ENCODE results near the gene SLC9A6. TPM values are rescaled to one million over a fixed set of nuclear protein-coding genes. Genes with fewer than 3 reads are reported as not detected.

Gene SLC9A6
- total and polyA plus RNA-seq, 2 of the 13 experiments (the other 11 are each of a cell fraction or from before 2014, with no cell fraction given), result 3.9 to 8.0 TPM

DNA sequence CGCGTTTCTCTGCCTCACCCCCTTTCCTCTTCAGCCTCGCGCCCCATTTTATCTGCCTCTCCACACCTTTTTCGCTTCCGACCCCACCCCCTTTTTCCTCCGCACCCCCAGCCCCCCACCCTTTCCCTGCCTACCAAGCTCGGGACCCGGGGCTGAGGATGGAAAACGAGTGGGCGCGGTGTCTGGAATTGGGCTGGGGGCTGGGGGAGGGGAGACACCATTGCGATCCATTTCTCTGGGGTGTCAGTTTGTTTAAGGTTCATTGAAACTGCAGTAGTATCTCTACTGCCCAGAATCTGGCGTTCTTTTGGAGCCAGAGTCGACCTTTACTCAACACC is 707 bp downstream of the SLC9A6 start (continued):
- TF ChIP-seq KMT2B (CRISPR knock-in tag; IDR thresholded peaks at IDR 0.05) (no peak), HNF4A (CRISPR knock-in tag; IDR thresholded peaks at IDR 0.05) (no peak), ZNF564 (CRISPR knock-in tag; IDR thresholded peaks at IDR 0.05) (no peak), MAFK (conservative IDR thresholded peaks at IDR 0.05 in 1 of 2, IDR thresholded peaks at IDR 0.05 in 1 of 2; ENCODE audit: low read length in 2 of 2) (no peak), SUZ12 (IDR thresholded peaks at IDR 0.05; ENCODE audit: low read depth, low read length) (no peak), NKX3-1 (CRISPR knock-in tag; IDR thresholded peaks at IDR 0.05) (no peak), KMT2A (CRISPR knock-in tag; IDR thresholded peaks at IDR 0.05) (no peak)

DNA sequence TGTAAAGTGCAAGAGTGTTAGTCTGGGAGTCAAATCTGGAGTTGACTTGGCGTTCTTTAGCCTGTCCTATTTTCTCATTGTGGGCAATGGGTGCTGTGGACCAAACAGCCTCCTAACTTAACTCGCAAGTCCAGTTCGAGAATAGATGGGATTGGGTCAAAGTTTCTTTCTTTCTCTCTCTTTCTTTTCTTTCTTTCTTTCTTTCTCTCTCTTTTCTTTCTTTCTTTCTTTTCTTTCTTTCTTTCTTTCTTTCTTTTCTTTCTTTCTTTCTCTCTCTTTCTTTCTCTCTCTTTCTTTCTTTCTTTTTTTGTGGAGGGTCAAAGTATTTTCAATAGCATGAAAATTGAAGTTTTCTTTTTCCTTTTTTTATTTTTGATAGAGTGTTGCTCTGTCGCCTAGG is 3.0 kb downstream of the SLC9A6 start:
- Histone ChIP-seq H3K4me2 (ENCODE audit: low read depth, low read length) (no peak overlapping the region), H3K4me3 (replicated peaks in 1 of 3; ENCODE audit: insufficient read depth in 1 of 3, low read depth in 2 of 3, low read length in 3 of 3) (no peak overlapping the region), H3K27ac (ENCODE audit: extremely low read length, insufficient read depth, low read length) (no peak overlapping the region), H3K27me3 (ENCODE audit: control insufficient read depth in 1 of 2, insufficient read depth in 2 of 2, low read length in 2 of 2) (no peaks in the 10 kb centered on the region), H3K36me3 (replicated peaks in 1 of 2; ENCODE audit: control insufficient read depth in 1 of 2, insufficient read depth in 2 of 2, low read length in 2 of 2) (no peaks in the 10 kb centered on the region; a peak in 1 of 5 replicates), H3K79me2 (ENCODE audit: insufficient read depth, low read length) (no peaks in the 10 kb centered on the region), H3K9me3 (ENCODE audit: low read length) (no peaks in the 10 kb centered on the region), H4K20me1 (ENCODE audit: insufficient read depth, low read length) (no peaks in the 10 kb centered on the region), H3K9ac (ENCODE audit: insufficient read depth, low read depth, low read length) (no peak overlapping the region), H2AFZ (ENCODE audit: low read length) (no peak overlapping the region), H3K4me1 (ENCODE audit: insufficient read depth, low read length) (no peaks in the 10 kb centered on the region; the same call in 1 of the 2 replicates)
- CTCF ChIA-PET (ENCODE audit: low intra/inter-chr PET ratio, low total read pairs), result no interaction called here
- POLR2A ChIA-PET, result no interaction called here
- no peak for ATAC-seq
- intact Hi-C loops (cut with micrococcal nuclease; ENCODE audit: unreplicated experiment), result no loop called here
- TF ChIP-seq MAF1 (CRISPR knock-in tag; IDR thresholded peaks at IDR 0.05; ENCODE audit: borderline replicate concordance), result no peak
- TF ChIP-seq ZNF782 (CRISPR knock-in tag; IDR thresholded peaks at IDR 0.05; ENCODE audit: borderline replicate concordance), result no peak
- DNase-seq (ENCODE audit: low spot score), result no peak
- WGBS (ENCODE audit: low lambda C conversion rate), result 94% methylated on average over 4 of the region's 4 CpGs
- FAIRE-seq, result no peak
- in situ Hi-C loops (cut with HindIII; ENCODE audit: extremely low pct_ligation_motif_present, low pct_unique_long_range_greater_than_20kb), result no loop called here
- BruUV-seq (replicated peaks), result no TSS peak

DNA sequence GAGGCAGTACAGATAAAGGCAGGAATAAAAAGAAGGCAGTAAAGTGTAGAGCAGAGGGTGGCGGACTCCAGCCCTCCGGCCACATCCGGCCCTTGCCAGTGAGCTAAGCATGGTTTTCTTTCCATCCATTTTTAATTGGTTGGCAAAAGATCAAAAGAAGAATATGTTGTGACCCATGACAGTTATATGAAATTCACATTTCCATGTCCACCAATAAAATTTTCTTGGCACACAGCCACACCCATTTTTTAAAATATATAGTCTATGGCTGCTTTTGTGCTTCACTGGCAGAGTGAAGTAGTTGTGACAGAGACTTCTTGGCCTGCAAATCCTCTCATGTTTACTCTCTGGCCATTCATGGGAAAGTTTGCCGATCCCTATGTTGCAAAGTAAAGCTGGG is 29.8 kb downstream of the SLC9A6 start:
- Histone ChIP-seq H3K27ac (ENCODE audit: extremely low read length, insufficient read depth, low read length) (no peak overlapping the region), H3K4me3 (replicated peaks in 1 of 3; ENCODE audit: insufficient read depth in 1 of 3, low read depth in 2 of 3, low read length in 3 of 3) (no peak overlapping the region), H4K20me1 (ENCODE audit: insufficient read depth, low read length) (no peaks in the 10 kb centered on the region), H3K4me2 (ENCODE audit: low read depth, low read length) (no peak overlapping the region), H3K9ac (ENCODE audit: insufficient read depth, low read depth, low read length) (no peak overlapping the region), H3K4me1 (ENCODE audit: insufficient read depth, low read length) (no peaks in the 10 kb centered on the region), H3K79me2 (ENCODE audit: insufficient read depth, low read length) (no peaks in the 10 kb centered on the region), H3K27me3 (ENCODE audit: control insufficient read depth in 1 of 2, insufficient read depth in 2 of 2, low read length in 2 of 2) (no peaks in the 10 kb centered on the region), H3K9me3 (ENCODE audit: low read length) (no peaks in the 10 kb centered on the region), H2AFZ (ENCODE audit: low read length) (no peak overlapping the region), H3K36me3 (replicated peaks in 1 of 2; ENCODE audit: control insufficient read depth in 1 of 2, insufficient read depth in 2 of 2, low read length in 2 of 2) (no peaks in the 10 kb centered on the region)
- ChIA-PET POLR2A (no interaction called here), CTCF (ENCODE audit: low intra/inter-chr PET ratio, low total read pairs) (no interaction called here)
- WGBS (ENCODE audit: low lambda C conversion rate), result 97% methylated on average over 4 of the region's 4 CpGs
- FAIRE-seq (no peak), ATAC-seq (no peak), DNase-seq (ENCODE audit: low spot score) (no peak)
- in situ Hi-C loops (cut with HindIII; ENCODE audit: extremely low pct_ligation_motif_present, low pct_unique_long_range_greater_than_20kb) (no loop called here), intact Hi-C loops (cut with micrococcal nuclease; ENCODE audit: unreplicated experiment) (no loop called here)
- BruUV-seq (replicated peaks), result no TSS peak
- TF ChIP-seq, protein P1, sequence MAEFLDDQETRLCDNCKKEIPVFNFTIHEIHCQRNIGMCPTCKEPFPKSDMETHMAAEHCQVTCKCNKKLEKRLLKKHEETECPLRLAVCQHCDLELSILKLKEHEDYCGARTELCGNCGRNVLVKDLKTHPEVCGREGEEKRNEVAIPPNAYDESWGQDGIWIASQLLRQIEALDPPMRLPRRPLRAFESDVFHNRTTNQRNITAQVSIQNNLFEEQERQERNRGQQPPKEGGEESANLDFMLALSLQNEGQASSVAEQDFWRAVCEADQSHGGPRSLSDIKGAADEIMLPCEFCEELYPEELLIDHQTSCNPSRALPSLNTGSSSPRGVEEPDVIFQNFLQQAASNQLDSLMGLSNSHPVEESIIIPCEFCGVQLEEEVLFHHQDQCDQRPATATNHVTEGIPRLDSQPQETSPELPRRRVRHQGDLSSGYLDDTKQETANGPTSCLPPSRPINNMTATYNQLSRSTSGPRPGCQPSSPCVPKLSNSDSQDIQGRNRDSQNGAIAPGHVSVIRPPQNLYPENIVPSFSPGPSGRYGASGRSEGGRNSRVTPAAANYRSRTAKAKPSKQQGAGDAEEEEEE (CRISPR knock-in tag; IDR thresholded peaks at IDR 0.05; ENCODE audit: borderline replicate concordance), result no peak
- TF ChIP-seq ZFAT (CRISPR knock-in tag; conservative IDR thresholded peaks at IDR 0.05) (no peak), GATA4 (IDR thresholded peaks at IDR 0.05; ENCODE audit: borderline replicate concordance, low read depth) (no peak), ZNF598 (CRISPR knock-in tag; IDR thresholded peaks at IDR 0.05; ENCODE audit: borderline replicate concordance) (no peak), EP300 (IDR thresholded peaks at IDR 0.05; ENCODE audit: low read depth in 2 of 2, low read length in 2 of 2) (no peak), EP300 (CRISPR knock-in tag; IDR thresholded peaks at IDR 0.05; ENCODE audit: borderline replicate concordance) (no peak)
- TF ChIP-seq, protein P2, sequence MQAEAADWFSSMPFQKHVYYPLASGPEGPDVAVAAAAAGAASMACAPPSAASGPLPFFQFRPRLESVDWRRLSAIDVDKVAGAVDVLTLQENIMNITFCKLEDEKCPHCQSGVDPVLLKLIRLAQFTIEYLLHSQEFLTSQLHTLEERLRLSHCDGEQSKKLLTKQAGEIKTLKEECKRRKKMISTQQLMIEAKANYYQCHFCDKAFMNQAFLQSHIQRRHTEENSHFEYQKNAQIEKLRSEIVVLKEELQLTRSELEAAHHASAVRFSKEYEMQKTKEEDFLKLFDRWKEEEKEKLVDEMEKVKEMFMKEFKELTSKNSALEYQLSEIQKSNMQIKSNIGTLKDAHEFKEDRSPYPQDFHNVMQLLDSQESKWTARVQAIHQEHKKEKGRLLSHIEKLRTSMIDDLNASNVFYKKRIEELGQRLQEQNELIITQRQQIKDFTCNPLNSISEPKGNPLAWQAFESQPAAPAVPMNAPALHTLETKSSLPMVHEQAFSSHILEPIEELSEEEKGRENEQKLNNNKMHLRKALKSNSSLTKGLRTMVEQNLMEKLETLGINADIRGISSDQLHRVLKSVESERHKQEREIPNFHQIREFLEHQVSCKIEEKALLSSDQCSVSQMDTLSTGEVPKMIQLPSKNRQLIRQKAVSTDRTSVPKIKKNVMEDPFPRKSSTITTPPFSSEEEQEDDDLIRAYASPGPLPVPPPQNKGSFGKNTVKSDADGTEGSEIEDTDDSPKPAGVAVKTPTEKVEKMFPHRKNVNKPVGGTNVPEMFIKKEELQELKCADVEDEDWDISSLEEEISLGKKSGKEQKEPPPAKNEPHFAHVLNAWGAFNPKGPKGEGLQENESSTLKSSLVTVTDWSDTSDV (CRISPR knock-in tag; IDR thresholded peaks at IDR 0.05), result no peak
